ENCODE results near the gene MFSD6. TPM values are rescaled to one million over a fixed set of nuclear protein-coding genes. Genes with fewer than 3 reads are reported as not detected.

The MFSD6 gene
- total RNA-seq, 1 donor from 2014 or later: 21.5 TPM

DNA sequence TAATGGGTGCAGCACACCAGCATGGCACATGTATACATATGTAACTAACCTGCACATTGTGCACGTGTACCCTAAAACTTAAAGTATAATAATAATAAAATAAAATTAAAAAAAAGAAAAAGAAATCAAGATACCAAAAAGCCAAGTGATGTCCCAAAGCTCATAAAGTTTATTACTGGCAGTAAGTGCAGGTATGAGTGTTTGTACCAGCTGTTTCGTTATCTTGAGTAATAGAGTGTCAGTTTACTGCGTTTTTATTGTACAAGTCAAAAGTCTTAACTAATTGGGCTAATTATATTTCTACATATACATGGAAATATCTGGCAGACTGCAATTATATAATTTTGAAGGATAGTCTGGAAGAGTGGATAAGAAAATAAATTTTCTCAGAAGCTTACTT, 41.8 kb downstream of the MFSD6 start:
- Mint-ChIP-seq H3K4me1 (peaks cover 16% of the 10 kb centered on the region), H3K27ac (no peak overlapping the region), H3K36me3 (ENCODE audit: low read depth) (peaks cover 21% of the 10 kb centered on the region), H3K9me3 (no peaks in the 10 kb centered on the region), H3K27me3 (no peaks in the 10 kb centered on the region), H3K4me3 (no peak overlapping the region)
- CTCF ChIA-PET: no interaction called here
- intact Hi-C loops (cut with micrococcal nuclease): no loop called here
- TF ChIP-seq, protein P1, sequence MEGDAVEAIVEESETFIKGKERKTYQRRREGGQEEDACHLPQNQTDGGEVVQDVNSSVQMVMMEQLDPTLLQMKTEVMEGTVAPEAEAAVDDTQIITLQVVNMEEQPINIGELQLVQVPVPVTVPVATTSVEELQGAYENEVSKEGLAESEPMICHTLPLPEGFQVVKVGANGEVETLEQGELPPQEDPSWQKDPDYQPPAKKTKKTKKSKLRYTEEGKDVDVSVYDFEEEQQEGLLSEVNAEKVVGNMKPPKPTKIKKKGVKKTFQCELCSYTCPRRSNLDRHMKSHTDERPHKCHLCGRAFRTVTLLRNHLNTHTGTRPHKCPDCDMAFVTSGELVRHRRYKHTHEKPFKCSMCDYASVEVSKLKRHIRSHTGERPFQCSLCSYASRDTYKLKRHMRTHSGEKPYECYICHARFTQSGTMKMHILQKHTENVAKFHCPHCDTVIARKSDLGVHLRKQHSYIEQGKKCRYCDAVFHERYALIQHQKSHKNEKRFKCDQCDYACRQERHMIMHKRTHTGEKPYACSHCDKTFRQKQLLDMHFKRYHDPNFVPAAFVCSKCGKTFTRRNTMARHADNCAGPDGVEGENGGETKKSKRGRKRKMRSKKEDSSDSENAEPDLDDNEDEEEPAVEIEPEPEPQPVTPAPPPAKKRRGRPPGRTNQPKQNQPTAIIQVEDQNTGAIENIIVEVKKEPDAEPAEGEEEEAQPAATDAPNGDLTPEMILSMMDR (IDR thresholded peaks at IDR 0.05): no peak
- ATAC-seq (ENCODE audit: low read depth): no peak
- no peak for DNase-seq
- POLR2A ChIA-PET: no interaction called here

DNA sequence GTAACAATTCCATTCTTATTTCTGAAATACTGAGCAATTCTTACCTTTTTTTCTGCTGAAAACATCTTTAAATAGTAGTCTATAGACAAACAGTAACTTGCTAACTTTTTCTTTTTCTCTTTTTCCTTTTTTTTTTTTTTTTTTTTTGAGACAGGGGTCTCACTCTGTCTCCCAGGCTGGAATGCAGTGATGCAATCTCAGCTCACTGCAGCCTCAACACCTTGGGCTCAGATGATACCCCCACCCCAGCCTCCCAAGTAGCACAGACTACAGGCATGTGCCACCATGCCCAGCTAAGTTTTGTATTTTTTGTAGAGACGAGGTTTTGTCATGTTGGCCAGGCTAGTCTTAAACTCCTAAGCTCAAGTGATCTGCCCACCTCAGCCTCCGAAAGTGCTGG, 42.2 kb downstream of the MFSD6 start:
- TF ChIP-seq, protein P1 (IDR thresholded peaks at IDR 0.05): no peak

GRCh38 chr2:190451561-190452176, 43.5 kb downstream of the MFSD6 start:
- Mint-ChIP-seq H3K27me3 (no peaks in the 10 kb centered on the region), H3K27ac (no peak overlapping the region), H3K4me3 (no peak overlapping the region), H3K4me1 (peaks cover 18% of the 10 kb centered on the region), H3K9me3 (no peaks in the 10 kb centered on the region), H3K36me3 (ENCODE audit: low read depth) (peaks cover 29% of the 10 kb centered on the region)
- ChIA-PET CTCF (no interaction called here), POLR2A (no interaction called here)
- intact Hi-C loops (cut with micrococcal nuclease): no loop called here
- TF ChIP-seq, protein P1 (IDR thresholded peaks at IDR 0.05): no peak
- no peak for ATAC-seq (ENCODE audit: low read depth)
- no peak for DNase-seq

More for the DNA sequence above, 42.2 kb downstream of the MFSD6 start:
- peaks cover 17% of the 10 kb centered on the region for H3K4me1 Mint-ChIP-seq
- H3K27ac Mint-ChIP-seq: no peak overlapping the region
- POLR2A ChIA-PET: no interaction called here
- peaks cover 22% of the 10 kb centered on the region for H3K36me3 Mint-ChIP-seq (ENCODE audit: low read depth)
- CTCF ChIA-PET: no interaction called here
- DNase-seq (no peak), ATAC-seq (ENCODE audit: low read depth) (no peak)
- no peaks in the 10 kb centered on the region for H3K27me3 Mint-ChIP-seq
- H3K4me3 Mint-ChIP-seq: no peak overlapping the region
- intact Hi-C loops (cut with micrococcal nuclease): no loop called here
- H3K9me3 Mint-ChIP-seq: no peaks in the 10 kb centered on the region

DNA sequence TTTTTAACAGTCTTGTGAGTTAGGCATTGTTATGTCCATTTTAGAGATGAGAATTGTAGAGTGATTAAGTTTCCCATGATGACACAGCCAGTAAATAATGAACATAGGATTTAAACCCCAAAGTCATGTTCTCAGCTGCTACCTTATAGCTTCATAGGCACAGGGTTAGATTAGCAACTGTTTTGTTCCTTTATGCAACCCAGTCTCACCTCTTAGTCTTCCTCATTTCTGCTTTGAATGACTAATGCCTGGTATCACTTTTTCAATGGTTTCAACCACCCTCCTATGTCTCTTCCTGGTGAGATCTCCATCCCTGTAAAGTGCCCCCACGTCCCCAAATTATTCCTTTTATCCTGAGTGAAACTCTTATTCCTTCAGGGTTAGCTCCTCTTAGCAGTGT, 44.3 kb downstream of the MFSD6 start:
- Mint-ChIP-seq H3K4me3 (no peak overlapping the region), H3K9me3 (no peaks in the 10 kb centered on the region), H3K4me1 (peaks cover 18% of the 10 kb centered on the region), H3K27ac (no peak overlapping the region), H3K36me3 (ENCODE audit: low read depth) (peaks cover 37% of the 10 kb centered on the region), H3K27me3 (no peaks in the 10 kb centered on the region)
- ATAC-seq (ENCODE audit: low read depth) (no peak), DNase-seq (no peak)
- intact Hi-C loops (cut with micrococcal nuclease): no loop called here
- CTCF ChIA-PET: no interaction called here
- POLR2A ChIA-PET: no interaction called here
- TF ChIP-seq, protein P1 (IDR thresholded peaks at IDR 0.05): no peak

GRCh38 chr2:190454795-190455194, 46.6 kb downstream of the MFSD6 start:
- ATAC-seq (ENCODE audit: low read depth): no peak
- Mint-ChIP-seq H3K9me3 (no peaks in the 10 kb centered on the region), H3K27ac (no peak overlapping the region), H3K4me3 (no peak overlapping the region), H3K4me1 (peaks cover 18% of the 10 kb centered on the region), H3K36me3 (ENCODE audit: low read depth) (peaks cover 45% of the 10 kb centered on the region), H3K27me3 (no peaks in the 10 kb centered on the region)
- TF ChIP-seq, protein P1 (IDR thresholded peaks at IDR 0.05): no peak
- no peak for DNase-seq
- intact Hi-C loops (cut with micrococcal nuclease): no loop called here
- POLR2A ChIA-PET: no interaction called here
- CTCF ChIA-PET: no interaction called here
